ENCODE results near the gene CST9L. TPM values are rescaled to one million over a fixed set of nuclear protein-coding genes. Genes with fewer than 3 reads are reported as not detected.

Gene CST9L, protein sequence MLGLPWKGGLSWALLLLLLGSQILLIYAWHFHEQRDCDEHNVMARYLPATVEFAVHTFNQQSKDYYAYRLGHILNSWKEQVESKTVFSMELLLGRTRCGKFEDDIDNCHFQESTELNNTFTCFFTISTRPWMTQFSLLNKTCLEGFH
- polyA plus RNA-seq (2013, experiment 1 of 4): not detected
- not detected for polyA plus RNA-seq (2013, experiment 2 of 4)
- polyA plus RNA-seq (2013, experiment 3 of 4): not detected
- not detected for polyA plus RNA-seq (2013, experiment 4 of 4)

DNA sequence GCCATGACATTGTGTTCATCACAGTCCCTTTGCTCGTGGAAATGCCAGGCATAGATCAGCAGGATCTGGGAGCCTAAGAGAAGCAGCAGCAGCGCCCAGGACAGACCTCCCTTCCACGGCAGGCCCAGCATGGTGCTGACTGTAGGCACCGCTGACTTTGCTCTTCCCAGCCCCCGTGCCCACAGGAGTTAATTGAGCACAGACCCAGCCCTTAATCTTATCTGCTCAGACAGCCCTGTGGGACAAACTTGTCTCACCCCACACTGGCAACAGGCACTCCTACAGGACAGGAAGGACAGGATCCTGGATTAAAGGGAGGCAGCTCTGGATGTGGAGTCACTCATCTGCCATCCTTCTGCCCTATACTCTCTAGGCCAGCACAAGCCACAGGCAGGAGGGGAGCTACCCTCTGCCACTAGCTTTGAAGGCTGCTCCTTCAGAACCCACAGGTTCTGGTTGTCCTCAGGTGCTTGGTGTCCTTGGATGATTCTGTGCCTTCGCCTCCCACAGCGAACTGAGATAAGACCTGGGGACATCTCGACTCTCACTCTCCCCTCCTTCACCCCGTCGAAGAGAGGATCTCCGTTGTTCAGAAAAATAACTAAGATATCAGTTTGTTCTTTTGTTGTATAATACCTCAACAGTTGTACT lies at the start of gene CST9L:
Gene CST9L, minus strand, starts transcription at position 165 of the 651 bp plus-strand sequence. Its CDS starts 34 bp downstream, at position 131.
- Histone ChIP-seq H3K27ac (ENCODE audit: insufficient read depth, low read depth, low read length, poor library complexity, severe bottlenecking) (no peak within 1 kb of the TSS), H3K27me3 (ENCODE audit: control insufficient read depth, insufficient read depth, low read length, poor library complexity, severe bottlenecking) (no peaks in the 10 kb centered on the region), H3K36me3 (ENCODE audit: control insufficient read depth, insufficient read depth, low read length) (no peaks in the 10 kb centered on the region), H3K9me3 (ENCODE audit: control insufficient read depth, low read length) (no peaks in the 10 kb centered on the region), H3K4me3 (ENCODE audit: insufficient read depth, low read depth, low read length) (no peak within 1 kb of the TSS), H3K4me1 (ENCODE audit: control insufficient read depth, insufficient read depth, low read length) (no peaks in the 10 kb centered on the region)
- WGBS, 2 experiments: 88 to 91% methylated on average over 11 of the region's 11 CpGs

DNA sequence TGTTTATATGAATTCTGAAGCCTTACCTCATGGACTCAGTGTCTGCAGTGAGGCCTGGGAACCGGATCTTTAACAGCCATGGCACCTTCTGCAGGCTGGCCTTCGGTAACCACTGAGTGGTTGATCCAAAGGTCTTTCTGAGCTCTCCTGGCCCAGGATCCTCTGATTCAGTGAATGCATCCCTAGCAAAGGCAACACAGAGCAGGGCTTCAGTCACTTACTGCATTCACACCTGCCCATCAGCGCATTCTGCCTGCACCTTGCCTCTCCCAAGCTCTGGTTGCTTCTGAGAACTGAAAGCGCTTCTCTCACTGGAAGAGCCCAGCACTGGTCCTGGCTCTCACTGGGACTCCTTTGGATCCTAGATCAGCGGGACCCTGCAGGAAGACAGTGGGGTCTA lies 45.9 kb upstream of the CST9L start:
- Histone ChIP-seq H3K4me1 (ENCODE audit: control insufficient read depth, insufficient read depth, low read length) (peaks cover 3% of the 10 kb centered on the region), H3K36me3 (ENCODE audit: control insufficient read depth, insufficient read depth, low read length) (no peaks in the 10 kb centered on the region), H3K27ac (ENCODE audit: insufficient read depth, low read depth, low read length, poor library complexity, severe bottlenecking) (no peak overlapping the region), H3K9me3 (ENCODE audit: control insufficient read depth, low read length) (no peaks in the 10 kb centered on the region), H3K4me3 (ENCODE audit: insufficient read depth, low read depth, low read length) (no peak overlapping the region), H3K27me3 (ENCODE audit: control insufficient read depth, insufficient read depth, low read length, poor library complexity, severe bottlenecking) (no peaks in the 10 kb centered on the region)
- WGBS, 2 experiments: 94 to 95% methylated on average over 5 of the region's 5 CpGs

DNA sequence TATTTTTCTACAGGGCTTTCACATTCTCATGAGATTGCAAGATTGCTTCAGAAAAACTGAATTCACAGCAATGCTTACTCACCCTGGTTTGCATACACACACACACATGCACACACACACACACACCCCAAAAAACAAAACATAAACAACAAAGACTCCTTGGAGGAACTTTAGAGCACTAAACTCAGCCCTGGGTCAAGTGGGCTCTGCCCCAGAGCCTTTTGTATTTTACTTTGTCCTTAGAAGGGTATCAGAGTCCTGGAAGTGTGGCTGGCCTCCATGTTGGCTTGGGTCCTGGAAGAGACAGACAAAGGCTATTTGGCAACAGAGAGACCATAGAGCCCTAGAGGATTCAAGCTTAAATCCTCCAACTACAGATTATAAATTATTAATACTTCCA lies 45.4 kb upstream of the CST9L start:
- Histone ChIP-seq H3K9me3 (ENCODE audit: control insufficient read depth, low read length) (no peaks in the 10 kb centered on the region), H3K36me3 (ENCODE audit: control insufficient read depth, insufficient read depth, low read length) (no peaks in the 10 kb centered on the region), H3K4me1 (ENCODE audit: control insufficient read depth, insufficient read depth, low read length) (peaks cover 8% of the 10 kb centered on the region), H3K27me3 (ENCODE audit: control insufficient read depth, insufficient read depth, low read length, poor library complexity, severe bottlenecking) (no peaks in the 10 kb centered on the region), H3K27ac (ENCODE audit: insufficient read depth, low read depth, low read length, poor library complexity, severe bottlenecking) (no peak overlapping the region), H3K4me3 (ENCODE audit: insufficient read depth, low read depth, low read length) (no peak overlapping the region)

- Histone ChIP-seq H3K27ac (ENCODE audit: insufficient read depth, low read depth, low read length, poor library complexity, severe bottlenecking) (no peak overlapping the region), H3K4me3 (ENCODE audit: insufficient read depth, low read depth, low read length) (no peak overlapping the region), H3K4me1 (ENCODE audit: control insufficient read depth, insufficient read depth, low read length) (peaks cover 15% of the 10 kb centered on the region), H3K27me3 (ENCODE audit: control insufficient read depth, insufficient read depth, low read length, poor library complexity, severe bottlenecking) (no peaks in the 10 kb centered on the region), H3K36me3 (ENCODE audit: control insufficient read depth, insufficient read depth, low read length) (no peaks in the 10 kb centered on the region), H3K9me3 (ENCODE audit: control insufficient read depth, low read length) (no peaks in the 10 kb centered on the region)
- WGBS, 2 experiments: 90 to 92% methylated on average over 2 of the region's 2 CpGs
Measured at GRCh38 chr20:23612396-23612795, 44.1 kb upstream of the CST9L start.

- H3K9me3 ChIP-seq (ENCODE audit: control insufficient read depth, low read length): no peaks in the 10 kb centered on the region
- 80 to 81% methylated on average over 5 of the region's 5 CpGs for WGBS, 2 experiments
Measured at GRCh38 chr20:23609486-23610109, 41.3 kb upstream of the CST9L start.

GRCh38 chr20:23608251-23608846 lies 40.1 kb upstream of the CST9L start:
- H3K27me3 ChIP-seq (ENCODE audit: control insufficient read depth, insufficient read depth, low read length, poor library complexity, severe bottlenecking): no peaks in the 10 kb centered on the region
- H3K4me3 ChIP-seq (ENCODE audit: insufficient read depth, low read depth, low read length): no peak overlapping the region
- no peaks in the 10 kb centered on the region for H3K36me3 ChIP-seq (ENCODE audit: control insufficient read depth, insufficient read depth, low read length)
- no peaks in the 10 kb centered on the region for H3K9me3 ChIP-seq (ENCODE audit: control insufficient read depth, low read length)
- no peak overlapping the region for H3K27ac ChIP-seq (ENCODE audit: insufficient read depth, low read depth, low read length, poor library complexity, severe bottlenecking)
- H3K4me1 ChIP-seq (ENCODE audit: control insufficient read depth, insufficient read depth, low read length): peaks cover 19% of the 10 kb centered on the region
- 60 to 64% methylated on average over 18 of the region's 18 CpGs for WGBS, 2 experiments

More at GRCh38 chr20:23609486-23610109, 41.3 kb upstream of the CST9L start:
- H3K4me3 ChIP-seq (ENCODE audit: insufficient read depth, low read depth, low read length): no peak overlapping the region
- no peaks in the 10 kb centered on the region for H3K27me3 ChIP-seq (ENCODE audit: control insufficient read depth, insufficient read depth, low read length, poor library complexity, severe bottlenecking)
- no peaks in the 10 kb centered on the region for H3K36me3 ChIP-seq (ENCODE audit: control insufficient read depth, insufficient read depth, low read length)
- no peak overlapping the region for H3K27ac ChIP-seq (ENCODE audit: insufficient read depth, low read depth, low read length, poor library complexity, severe bottlenecking)
- H3K4me1 ChIP-seq (ENCODE audit: control insufficient read depth, insufficient read depth, low read length): peaks cover 19% of the 10 kb centered on the region

DNA sequence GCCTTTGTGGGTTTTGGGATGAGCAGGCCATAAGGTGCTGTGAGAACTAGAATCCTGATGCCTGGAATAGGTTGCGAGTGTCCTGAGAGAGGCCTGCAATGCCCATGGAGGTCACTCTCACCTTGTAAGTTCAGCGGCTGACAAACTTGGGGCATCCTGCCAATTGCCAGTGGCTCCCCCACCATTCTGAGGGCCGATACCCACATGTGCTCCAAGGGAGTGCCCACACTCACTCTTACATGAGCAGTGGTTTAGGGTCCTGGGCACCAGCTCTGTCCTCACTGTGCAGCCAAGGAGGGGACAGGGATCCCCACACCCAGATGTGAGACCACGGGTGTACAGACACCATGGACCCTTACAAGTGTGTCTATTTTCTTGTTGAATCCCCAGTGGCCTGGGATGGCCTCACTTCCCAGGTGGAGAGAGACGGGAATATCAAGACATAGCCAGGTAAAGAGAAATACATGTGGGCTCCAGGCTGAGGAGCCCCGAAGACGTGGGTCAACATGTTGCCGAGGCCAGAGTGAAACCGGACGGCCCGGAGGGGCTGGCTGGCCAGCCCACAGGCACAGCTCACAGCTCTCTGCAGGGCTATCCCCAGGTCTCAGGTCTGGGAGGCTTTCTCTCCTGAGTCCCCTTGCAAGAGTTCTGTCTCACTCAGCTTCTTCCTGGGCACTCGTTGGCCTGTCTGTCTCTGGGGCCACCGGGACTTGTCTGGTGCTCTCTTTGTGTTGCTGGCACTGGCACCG lies 39.4 kb upstream of the CST9L start:
- WGBS, 2 experiments: 93 to 94% methylated on average over 14 of the region's 14 CpGs
- H3K4me3 ChIP-seq (ENCODE audit: insufficient read depth, low read depth, low read length): no peak overlapping the region
- no peaks in the 10 kb centered on the region for H3K36me3 ChIP-seq (ENCODE audit: control insufficient read depth, insufficient read depth, low read length)
- peaks cover 19% of the 10 kb centered on the region for H3K4me1 ChIP-seq (ENCODE audit: control insufficient read depth, insufficient read depth, low read length)
- no peaks in the 10 kb centered on the region for H3K9me3 ChIP-seq (ENCODE audit: control insufficient read depth, low read length)
- no peak overlapping the region for H3K27ac ChIP-seq (ENCODE audit: insufficient read depth, low read depth, low read length, poor library complexity, severe bottlenecking)
- H3K27me3 ChIP-seq (ENCODE audit: control insufficient read depth, insufficient read depth, low read length, poor library complexity, severe bottlenecking): no peaks in the 10 kb centered on the region

DNA sequence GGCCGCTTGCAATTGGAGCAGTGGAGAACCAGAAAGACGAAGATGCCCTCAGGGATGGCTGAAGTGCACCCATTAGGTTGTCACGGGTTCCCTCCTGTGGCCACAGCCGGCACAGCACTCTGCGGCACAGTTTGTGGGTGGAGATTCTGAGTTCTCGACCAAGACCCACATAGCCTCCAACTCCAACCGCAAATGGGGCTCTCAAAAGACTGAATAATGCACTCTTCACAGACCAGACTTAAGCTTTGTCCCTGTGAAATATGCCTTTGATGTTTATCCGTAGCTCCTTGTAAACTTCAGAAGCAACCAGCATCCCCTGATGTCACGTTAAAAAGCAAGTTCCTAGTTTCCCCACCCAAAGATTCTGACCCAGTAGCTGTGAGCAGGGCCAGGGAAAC lies 38.4 kb upstream of the CST9L start:
- no peak overlapping the region for H3K4me3 ChIP-seq (ENCODE audit: insufficient read depth, low read depth, low read length)
- no peak overlapping the region for H3K27ac ChIP-seq (ENCODE audit: insufficient read depth, low read depth, low read length, poor library complexity, severe bottlenecking)
- no peaks in the 10 kb centered on the region for H3K36me3 ChIP-seq (ENCODE audit: control insufficient read depth, insufficient read depth, low read length)
- H3K27me3 ChIP-seq (ENCODE audit: control insufficient read depth, insufficient read depth, low read length, poor library complexity, severe bottlenecking): no peaks in the 10 kb centered on the region
- peaks cover 19% of the 10 kb centered on the region for H3K4me1 ChIP-seq (ENCODE audit: control insufficient read depth, insufficient read depth, low read length)
- no peaks in the 10 kb centered on the region for H3K9me3 ChIP-seq (ENCODE audit: control insufficient read depth, low read length)
- WGBS, 2 experiments: 20% methylated on average over 9 of the region's 9 CpGs

- no peaks in the 10 kb centered on the region for H3K27me3 ChIP-seq (ENCODE audit: control insufficient read depth, insufficient read depth, low read length, poor library complexity, severe bottlenecking)
- H3K4me3 ChIP-seq (ENCODE audit: insufficient read depth, low read depth, low read length): no peak within 1 kb of the TSS
- no peaks in the 10 kb centered on the region for H3K9me3 ChIP-seq (ENCODE audit: control insufficient read depth, low read length)
- no peaks in the 10 kb centered on the region for H3K36me3 ChIP-seq (ENCODE audit: control insufficient read depth, insufficient read depth, low read length)
- 69 to 70% methylated on average over 15 to 16 of the region's 16 CpGs for WGBS, 2 experiments
- H3K4me1 ChIP-seq (ENCODE audit: control insufficient read depth, insufficient read depth, low read length): peaks cover 19% of the 10 kb centered on the region
- no peak within 1 kb of the TSS for H3K27ac ChIP-seq (ENCODE audit: insufficient read depth, low read depth, low read length, poor library complexity, severe bottlenecking)
Measured at GRCh38 chr20:23605867-23606651, 37.8 kb upstream of the CST9L start, which contains the start of gene CST9. CST9 (minus strand) TSS chr20:23605917; CDS start chr20:23605864, 53 bp downstream.
